Measurements from ENCODE around the gene NUP62. TPM values are rescaled to one million over a fixed set of nuclear protein-coding genes. Genes with fewer than 3 reads are reported as not detected.
"Not testable (repeated sequence)": the region's sequence is repeated elsewhere in the genome, so short reads cannot be mapped to it uniquely, and the experiment has no call there.

NUP62 gene
- total and polyA plus RNA-seq, 4 donors, result 14.2 to 19.8 (median 18.1) TPM

- Histone ChIP-seq H3K27me3 (ENCODE audit: control insufficient read depth in 4 of 4, insufficient read depth in 4 of 4, low read length in 3 of 4) (no peaks in the 10 kb centered on the region), H3K9me3 (ENCODE audit: control insufficient read depth in 4 of 4, low read length in 3 of 4) (no peaks in the 10 kb centered on the region), H3K4me3 (ENCODE audit: low read depth in 1 of 3, low read length in 3 of 3) (no peak overlapping the region), H3K27ac (ENCODE audit: low read depth in 1 of 2, low read length in 2 of 2) (no peak overlapping the region), H3K9ac (ENCODE audit: low read depth in 1 of 2, low read length in 2 of 2) (no peak overlapping the region), H3K36me3 (ENCODE audit: control insufficient read depth in 4 of 4, insufficient read depth in 3 of 4, low read depth in 1 of 4, low read length in 3 of 4) (peaks cover 0 to 10% (median 5%) of the 10 kb centered on the region in 4 donors), H3K4me1 (ENCODE audit: control insufficient read depth in 4 of 4, insufficient read depth in 4 of 4, low read length in 3 of 4) (no peaks in the 10 kb centered on the region)
- DNase-seq (ENCODE audit: low spot score), result no peak
- 66% methylated on average over 12 of the region's 12 CpGs for WGBS
- TF ChIP-seq ATF3 (IDR thresholded peaks at IDR 0.05) (no peak), CTCF (IDR thresholded peaks at IDR 0.05; ENCODE audit: low read depth, low read length, missing input control) (no peak), RAD21 (IDR thresholded peaks at IDR 0.05) (no peak), NR2F2 (IDR thresholded peaks at IDR 0.05) (no peak), EGR1 (IDR thresholded peaks at IDR 0.05; ENCODE audit: low read depth in 2 of 2) (no peak)
Measured at GRCh38 chr19:49971991-49972411, 42.7 kb upstream of the NUP62 start.

GRCh38 chr19:49969355-49969754 lies 40.1 kb upstream of the NUP62 start:
- H3K36me3 ChIP-seq (ENCODE audit: control insufficient read depth in 4 of 4, insufficient read depth in 3 of 4, low read depth in 1 of 4, low read length in 3 of 4); H3K9me3 ChIP-seq (ENCODE audit: control insufficient read depth in 4 of 4, low read length in 3 of 4); H3K27ac ChIP-seq (ENCODE audit: low read depth in 1 of 2, low read length in 2 of 2); DNase-seq (ENCODE audit: low spot score); H3K4me1 ChIP-seq (ENCODE audit: control insufficient read depth in 4 of 4, insufficient read depth in 4 of 4, low read length in 3 of 4); H3K9ac ChIP-seq (ENCODE audit: low read depth in 1 of 2, low read length in 2 of 2); H3K27me3 ChIP-seq (ENCODE audit: control insufficient read depth in 4 of 4, insufficient read depth in 4 of 4, low read length in 3 of 4); H3K4me3 ChIP-seq (ENCODE audit: low read depth in 1 of 3, low read length in 3 of 3): not testable (repeated sequence)
- WGBS, result 26% methylated on average over 5 of the region's 9 CpGs

- peaks cover 0 to 3% (median 0%) of the 10 kb centered on the region in 4 donors for H3K36me3 ChIP-seq (ENCODE audit: control insufficient read depth in 4 of 4, insufficient read depth in 3 of 4, low read depth in 1 of 4, low read length in 3 of 4)
- H3K4me3 ChIP-seq (ENCODE audit: low read depth in 1 of 3, low read length in 3 of 3), result no peak overlapping the region
- no peak for DNase-seq (ENCODE audit: low spot score)
- no peaks in the 10 kb centered on the region for H3K9me3 ChIP-seq (ENCODE audit: control insufficient read depth in 4 of 4, low read length in 3 of 4)
- WGBS, result 71% methylated on average over 5 of the region's 5 CpGs
- no peak overlapping the region for H3K27ac ChIP-seq (ENCODE audit: low read depth in 1 of 2, low read length in 2 of 2)
- H3K9ac ChIP-seq (ENCODE audit: low read depth in 1 of 2, low read length in 2 of 2), result no peak overlapping the region
- no peak for TF ChIP-seq NR2F2 (IDR thresholded peaks at IDR 0.05)
- no peak for TF ChIP-seq JUND (IDR thresholded peaks at IDR 0.05)
- TF ChIP-seq EGR1 (IDR thresholded peaks at IDR 0.05; ENCODE audit: low read depth in 2 of 2), result no peak
- no peak for TF ChIP-seq HNF4G (IDR thresholded peaks at IDR 0.05)
- TF ChIP-seq YY1 (IDR thresholded peaks at IDR 0.05), result no peak
- TF ChIP-seq CTCF (IDR thresholded peaks at IDR 0.05; ENCODE audit: low read depth, low read length, missing input control), result no peak
- TF ChIP-seq SP1 (IDR thresholded peaks at IDR 0.05), result no peak
- no peak for TF ChIP-seq FOXA2 (IDR thresholded peaks at IDR 0.05)
- TF ChIP-seq RAD21 (IDR thresholded peaks at IDR 0.05), result no peak
- no peak for TF ChIP-seq MAX (IDR thresholded peaks at IDR 0.05)
- TF ChIP-seq HNF4A (conservative IDR thresholded peaks at IDR 0.05), result no peak
- TF ChIP-seq RXRA (IDR thresholded peaks at IDR 0.05), result no peak
- no peak for TF ChIP-seq ZBTB33 (IDR thresholded peaks at IDR 0.05)
- TF ChIP-seq FOXA1 (IDR thresholded peaks at IDR 0.05), result no peak
- no peaks in the 10 kb centered on the region for H3K4me1 ChIP-seq (ENCODE audit: control insufficient read depth in 4 of 4, insufficient read depth in 4 of 4, low read length in 3 of 4)
- no peaks in the 10 kb centered on the region for H3K27me3 ChIP-seq (ENCODE audit: control insufficient read depth in 4 of 4, insufficient read depth in 4 of 4, low read length in 3 of 4)
Measured at GRCh38 chr19:49968279-49968922, 39.1 kb upstream of the NUP62 start.

- H3K4me1 ChIP-seq (ENCODE audit: control insufficient read depth in 4 of 4, insufficient read depth in 4 of 4, low read length in 3 of 4); H3K36me3 ChIP-seq (ENCODE audit: control insufficient read depth in 4 of 4, insufficient read depth in 3 of 4, low read depth in 1 of 4, low read length in 3 of 4); DNase-seq (ENCODE audit: low spot score); H3K4me3 ChIP-seq (ENCODE audit: low read depth in 1 of 3, low read length in 3 of 3); H3K9me3 ChIP-seq (ENCODE audit: control insufficient read depth in 4 of 4, low read length in 3 of 4); H3K27ac ChIP-seq (ENCODE audit: low read depth in 1 of 2, low read length in 2 of 2); H3K27me3 ChIP-seq (ENCODE audit: control insufficient read depth in 4 of 4, insufficient read depth in 4 of 4, low read length in 3 of 4); H3K9ac ChIP-seq (ENCODE audit: low read depth in 1 of 2, low read length in 2 of 2): not testable (repeated sequence)
- 53% methylated on average over 5 of the region's 10 CpGs for WGBS
Measured at GRCh38 chr19:49960980-49961379, 31.7 kb upstream of the NUP62 start, which contains the start of gene SIGLEC11. SIGLEC11 (minus strand) TSS chr19:49961172; CDS start chr19:49961081, 91 bp downstream.
